ENCODE measurements around the gene HSPB1. TPM values are rescaled to one million over a fixed set of nuclear protein-coding genes. Genes with fewer than 3 reads are reported as not detected.

HSPB1 gene
- 422 TPM for total RNA-seq (2021; ENCODE audit: unreplicated experiment)
- 1,072 TPM for polyA plus RNA-seq (2012; ENCODE audit: insufficient read length)
- Bru-seq, nascent RNA = percentile 92 among the genes with signal in this experiment
- BruChase-seq, experiment 1, labeled RNA remaining after a 2-hour chase = percentile 94 among the genes with signal in this experiment
- BruChase-seq, experiment 2, labeled RNA remaining after a 6-hour chase = percentile 96 among the genes with signal in this experiment
- long read RNA-seq, transcript HSPB1-201 (3 exons, 909 nt) = major isoform, 258 of 494 reads
- long read RNA-seq, transcript HSPB1-203 (2 exons, 1,455 nt) = minor isoform, 216 of 494 reads
- long read RNA-seq, partial matches to known transcripts = 17 of 494 reads
- long read RNA-seq, other reads (novel, unspliced or antisense) = 3 of 494 reads

- intact Hi-C loops (cut with micrococcal nuclease; ENCODE audit: unreplicated experiment) (no loop called here), in situ Hi-C loops (cut with HindIII; ENCODE audit: low pct_unique_long_range_greater_than_20kb, low sequenced_read_pairs) (no loop called here)
- ATAC-seq = peak; percentile 81
- Histone ChIP-seq H3K36me3 (ENCODE audit: control insufficient read depth, insufficient read depth, low read length) (peaks cover 4% of the 10 kb centered on the region; the same call in 1 of the 2 replicates), H3K9me3 (ENCODE audit: control insufficient read depth, insufficient read depth, low read depth, low read length) (no peaks in the 10 kb centered on the region), H3K4me1 (ENCODE audit: control insufficient read depth, insufficient read depth, low read length) (peaks cover 23% of the 10 kb centered on the region), H3K27me3 (ENCODE audit: control insufficient read depth, insufficient read depth, low read length) (no peaks in the 10 kb centered on the region), H3K27ac (ENCODE audit: low read length) (peak within 1 kb of the TSS; percentile 72), H3K4me3 (ENCODE audit: low read depth in 2 of 2, low read length in 2 of 2) (peak within 1 kb of the TSS; percentile 59 to 90)
- TSS peak; percentile 97 for BruUV-seq (replicated peaks)
- POLR2A ChIA-PET = interaction anchor here (0.5 kb wide), 1 partner anchor 10 kb away, joined by 9 read pairs; no protein-coding TSS in a partner anchor
- TF ChIP-seq CTCF (IDR thresholded peaks at IDR 0.05) (no peak), SIN3A (IDR thresholded peaks at IDR 0.05; ENCODE audit: borderline replicate concordance, insufficient read depth, low read depth, low read length) (peak; percentile 76), TCF7L2 (IDR thresholded peaks at IDR 0.05; ENCODE audit: low read depth, low read length) (peak; percentile 41; the same call in 1 of the 2 replicates), POLR2AphosphoS5 (IDR thresholded peaks at IDR 0.05; ENCODE audit: low read depth, low read length) (peak; percentile 95)
- TF ChIP-seq, protein P1, sequence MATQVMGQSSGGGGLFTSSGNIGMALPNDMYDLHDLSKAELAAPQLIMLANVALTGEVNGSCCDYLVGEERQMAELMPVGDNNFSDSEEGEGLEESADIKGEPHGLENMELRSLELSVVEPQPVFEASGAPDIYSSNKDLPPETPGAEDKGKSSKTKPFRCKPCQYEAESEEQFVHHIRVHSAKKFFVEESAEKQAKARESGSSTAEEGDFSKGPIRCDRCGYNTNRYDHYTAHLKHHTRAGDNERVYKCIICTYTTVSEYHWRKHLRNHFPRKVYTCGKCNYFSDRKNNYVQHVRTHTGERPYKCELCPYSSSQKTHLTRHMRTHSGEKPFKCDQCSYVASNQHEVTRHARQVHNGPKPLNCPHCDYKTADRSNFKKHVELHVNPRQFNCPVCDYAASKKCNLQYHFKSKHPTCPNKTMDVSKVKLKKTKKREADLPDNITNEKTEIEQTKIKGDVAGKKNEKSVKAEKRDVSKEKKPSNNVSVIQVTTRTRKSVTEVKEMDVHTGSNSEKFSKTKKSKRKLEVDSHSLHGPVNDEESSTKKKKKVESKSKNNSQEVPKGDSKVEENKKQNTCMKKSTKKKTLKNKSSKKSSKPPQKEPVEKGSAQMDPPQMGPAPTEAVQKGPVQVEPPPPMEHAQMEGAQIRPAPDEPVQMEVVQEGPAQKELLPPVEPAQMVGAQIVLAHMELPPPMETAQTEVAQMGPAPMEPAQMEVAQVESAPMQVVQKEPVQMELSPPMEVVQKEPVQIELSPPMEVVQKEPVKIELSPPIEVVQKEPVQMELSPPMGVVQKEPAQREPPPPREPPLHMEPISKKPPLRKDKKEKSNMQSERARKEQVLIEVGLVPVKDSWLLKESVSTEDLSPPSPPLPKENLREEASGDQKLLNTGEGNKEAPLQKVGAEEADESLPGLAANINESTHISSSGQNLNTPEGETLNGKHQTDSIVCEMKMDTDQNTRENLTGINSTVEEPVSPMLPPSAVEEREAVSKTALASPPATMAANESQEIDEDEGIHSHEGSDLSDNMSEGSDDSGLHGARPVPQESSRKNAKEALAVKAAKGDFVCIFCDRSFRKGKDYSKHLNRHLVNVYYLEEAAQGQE (IDR thresholded peaks at IDR 0.05; ENCODE audit: insufficient read depth in 1 of 2, low read depth in 2 of 2, low read length in 1 of 2) = no peak; a peak in 1 of 4 replicates
- no peak for DNase-seq (ENCODE audit: low read depth, low spot score)
- CTCF ChIA-PET = no interaction called here
Measured at GRCh38 chr7:76302347-76303201, at the start of gene HSPB1. Gene HSPB1 (plus strand): TSS chr7:76302673. CDS start chr7:76302713, 40 bp downstream.

DNA sequence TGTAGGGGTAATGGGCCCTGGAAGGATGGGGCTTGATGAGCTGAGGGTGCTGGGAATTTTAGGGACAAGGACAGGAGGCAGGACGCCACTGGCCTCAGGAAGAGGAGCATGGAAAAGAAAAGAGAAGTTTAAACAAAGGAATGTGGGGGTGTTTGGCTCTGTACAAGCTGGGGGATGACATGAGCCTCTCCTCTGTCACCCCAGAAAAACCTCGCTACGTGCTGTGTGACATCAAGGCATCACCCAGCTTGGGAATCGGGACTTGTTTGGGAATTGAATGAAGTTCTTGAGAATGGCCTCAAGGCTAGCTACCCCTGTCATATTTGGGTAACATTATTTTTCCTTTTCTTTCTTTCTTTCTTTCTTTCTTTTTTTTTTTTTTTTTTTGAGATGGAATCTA, 47.7 kb upstream of the HSPB1 start:
- CTCF ChIA-PET = no interaction called here
- Histone ChIP-seq H3K27ac (ENCODE audit: low read length) (no peak overlapping the region), H3K27me3 (ENCODE audit: control insufficient read depth, insufficient read depth, low read length) (no peaks in the 10 kb centered on the region), H3K9me3 (ENCODE audit: control insufficient read depth, insufficient read depth, low read depth, low read length) (no peaks in the 10 kb centered on the region), H3K4me3 (ENCODE audit: low read depth in 2 of 2, low read length in 2 of 2) (no peak overlapping the region), H3K36me3 (ENCODE audit: control insufficient read depth, insufficient read depth, low read length) (no peaks in the 10 kb centered on the region), H3K4me1 (ENCODE audit: control insufficient read depth, insufficient read depth, low read length) (no peaks in the 10 kb centered on the region)
- DNase-seq (ENCODE audit: low read depth, low spot score) = no peak
- intact Hi-C loops (cut with micrococcal nuclease; ENCODE audit: unreplicated experiment) = no loop called here
- POLR2A ChIA-PET = interaction anchor here (0.6 kb wide), 1 partner anchor 57 kb away, joined by 8 read pairs; no protein-coding TSS in a partner anchor
- in situ Hi-C loops (cut with HindIII; ENCODE audit: low pct_unique_long_range_greater_than_20kb, low sequenced_read_pairs) = no loop called here
- ATAC-seq = no peak
- BruUV-seq (replicated peaks) = no TSS peak
- TF ChIP-seq, protein P1 (IDR thresholded peaks at IDR 0.05; ENCODE audit: insufficient read depth in 1 of 2, low read depth in 2 of 2, low read length in 1 of 2) = no peak
- no peak for TF ChIP-seq SIN3A (IDR thresholded peaks at IDR 0.05; ENCODE audit: borderline replicate concordance, insufficient read depth, low read depth, low read length)
- TF ChIP-seq CTCF (IDR thresholded peaks at IDR 0.05) = no peak
- no peak for TF ChIP-seq TCF7L2 (IDR thresholded peaks at IDR 0.05; ENCODE audit: low read depth, low read length)
- no peak for TF ChIP-seq POLR2AphosphoS5 (IDR thresholded peaks at IDR 0.05; ENCODE audit: low read depth, low read length)

Data from Panc1 (cell line).